ENCODE results near the gene IL36G. TPM values are rescaled to one million over a fixed set of nuclear protein-coding genes. Genes with fewer than 3 reads are reported as not detected.
"Not testable (repeated sequence)": the region's sequence is repeated elsewhere in the genome, so short reads cannot be mapped to it uniquely, and the experiment has no call there.

The IL36G gene
- not detected for total RNA-seq

GRCh38 chr2:112977559-112978056, at the start of gene IL36G:
TSS of gene IL36G (plus strand) at chr2:112978006. CDS start at chr2:112978639, 633 bp downstream.
- H3K27ac ChIP-seq = no peak within 1 kb of the TSS
- no peak for DNase-seq (ENCODE audit: low spot score)

GRCh38 chr2:112933261-112933660, 44.5 kb upstream of the IL36G start:
- TF ChIP-seq CTCF (IDR thresholded peaks at IDR 0.05) (no peak), POLR2A (IDR thresholded peaks at IDR 0.05) (no peak), POLR2AphosphoS5 (IDR thresholded peaks at IDR 0.05) (no peak)
- DNase-seq (ENCODE audit: low spot score) = no peak
- intact Hi-C loops (cut with DNase I) = no loop called here
- H3K27me3 ChIP-seq (replicated peaks; ENCODE audit: insufficient read depth) = no peaks in the 10 kb centered on the region
- H3K36me3 ChIP-seq = no peaks in the 10 kb centered on the region
- 93% methylated on average over 12 of the region's 12 CpGs for WGBS
- H3K9me3 ChIP-seq = no peaks in the 10 kb centered on the region
- H3K4me3 ChIP-seq = no peak overlapping the region
- no peak overlapping the region for H3K27ac ChIP-seq
- no peaks in the 10 kb centered on the region for H3K4me1 ChIP-seq (replicated peaks)

More at GRCh38 chr2:112977559-112978056, at the start of gene IL36G:
- intact Hi-C loops (cut with DNase I) = no loop called here
- no peaks in the 10 kb centered on the region for H3K4me1 ChIP-seq (replicated peaks)
- H3K27me3 ChIP-seq (replicated peaks; ENCODE audit: insufficient read depth) = no peaks in the 10 kb centered on the region
- H3K4me3 ChIP-seq = no peak within 1 kb of the TSS
- WGBS = 58% methylated on average over 7 of the region's 7 CpGs
- H3K9me3 ChIP-seq = no peaks in the 10 kb centered on the region
- H3K36me3 ChIP-seq = no peaks in the 10 kb centered on the region
- TF ChIP-seq POLR2AphosphoS5 (IDR thresholded peaks at IDR 0.05) (no peak), POLR2A (IDR thresholded peaks at IDR 0.05) (no peak)

- H3K9me3 ChIP-seq; H3K36me3 ChIP-seq; H3K27ac ChIP-seq; H3K4me3 ChIP-seq; H3K27me3 ChIP-seq (replicated peaks; ENCODE audit: insufficient read depth); DNase-seq (ENCODE audit: low spot score); H3K4me1 ChIP-seq (replicated peaks); intact Hi-C loops (cut with DNase I): not testable (repeated sequence)
- 54% methylated on average over 2 of the region's 2 CpGs for WGBS
Observed at GRCh38 chr2:112934117-112934516, 43.7 kb upstream of the IL36G start.

- no peak overlapping the region for H3K27ac ChIP-seq
- H3K4me3 ChIP-seq = no peak overlapping the region
- H3K4me1 ChIP-seq (replicated peaks) = no peaks in the 10 kb centered on the region
- H3K27me3 ChIP-seq (replicated peaks; ENCODE audit: insufficient read depth) = no peaks in the 10 kb centered on the region
- intact Hi-C loops (cut with DNase I) = no loop called here
- WGBS = 89% methylated on average over 2 of the region's 2 CpGs
- no peaks in the 10 kb centered on the region for H3K36me3 ChIP-seq
- TF ChIP-seq CTCF (IDR thresholded peaks at IDR 0.05) (no peak), POLR2A (IDR thresholded peaks at IDR 0.05) (no peak), POLR2AphosphoS5 (IDR thresholded peaks at IDR 0.05) (no peak)
- no peaks in the 10 kb centered on the region for H3K9me3 ChIP-seq
- DNase-seq (ENCODE audit: low spot score) = no peak
Observed at GRCh38 chr2:112936927-112937232, 40.9 kb upstream of the IL36G start.

GRCh38 chr2:112938904-112939303, 38.9 kb upstream of the IL36G start:
- no peaks in the 10 kb centered on the region for H3K4me1 ChIP-seq (replicated peaks)
- intact Hi-C loops (cut with DNase I) = no loop called here
- H3K4me3 ChIP-seq = no peak overlapping the region
- H3K9me3 ChIP-seq = no peaks in the 10 kb centered on the region
- no peaks in the 10 kb centered on the region for H3K36me3 ChIP-seq
- TF ChIP-seq POLR2A (IDR thresholded peaks at IDR 0.05) (no peak), POLR2AphosphoS5 (IDR thresholded peaks at IDR 0.05) (no peak), CTCF (IDR thresholded peaks at IDR 0.05) (no peak)
- no peaks in the 10 kb centered on the region for H3K27me3 ChIP-seq (replicated peaks; ENCODE audit: insufficient read depth)
- WGBS = 74% methylated on average over 5 of the region's 5 CpGs
- H3K27ac ChIP-seq = no peak overlapping the region
- DNase-seq (ENCODE audit: low spot score) = no peak

- Histone ChIP-seq H3K9me3 (no peaks in the 10 kb centered on the region), H3K27me3 (replicated peaks; ENCODE audit: insufficient read depth) (no peaks in the 10 kb centered on the region), H3K4me1 (replicated peaks) (no peaks in the 10 kb centered on the region), H3K27ac (no peak overlapping the region), H3K36me3 (no peaks in the 10 kb centered on the region), H3K4me3 (no peak overlapping the region)
- intact Hi-C loops (cut with DNase I) = no loop called here
- TF ChIP-seq POLR2AphosphoS5 (IDR thresholded peaks at IDR 0.05) (no peak), CTCF (IDR thresholded peaks at IDR 0.05) (no peak), POLR2A (IDR thresholded peaks at IDR 0.05) (no peak)
- WGBS = 67% methylated on average over 5 of the region's 5 CpGs
- no peak for DNase-seq (ENCODE audit: low spot score)
Observed at GRCh38 chr2:112939425-112939824, 38.4 kb upstream of the IL36G start.

Data from prostate gland (tissue), 2 donors.